Measurements from ENCODE around the gene DRC1. TPM values are rescaled to one million over a fixed set of nuclear protein-coding genes. Genes with fewer than 3 reads are reported as not detected.
"Not testable (repeated sequence)": the region's sequence is repeated elsewhere in the genome, so short reads cannot be mapped to it uniquely, and the experiment has no call there.

Gene DRC1
- total RNA-seq, 6 experiments from 2014 or later = not detected

GRCh38 chr2:26366957-26367356 lies 34.8 kb upstream of the DRC1 start:
- no peak for DNase-seq
- H3K27ac Mint-ChIP-seq = no peak overlapping the region

GRCh38 chr2:26369664-26370063 lies 32.1 kb upstream of the DRC1 start:
- H3K4me3 Mint-ChIP-seq; H3K27me3 Mint-ChIP-seq (ENCODE audit: insufficient read depth); H3K27ac Mint-ChIP-seq; H3K4me1 Mint-ChIP-seq (ENCODE audit: low read depth); H3K9me3 Mint-ChIP-seq; DNase-seq: not testable (repeated sequence)
- H3K36me3 Mint-ChIP-seq (ENCODE audit: low read depth) = peaks cover 23% of the 10 kb centered on the region

More at GRCh38 chr2:26366957-26367356, 34.8 kb upstream of the DRC1 start:
- no peaks in the 10 kb centered on the region for H3K9me3 Mint-ChIP-seq
- H3K4me1 Mint-ChIP-seq (ENCODE audit: low read depth) = peaks cover 15% of the 10 kb centered on the region
- TF ChIP-seq, protein P1, sequence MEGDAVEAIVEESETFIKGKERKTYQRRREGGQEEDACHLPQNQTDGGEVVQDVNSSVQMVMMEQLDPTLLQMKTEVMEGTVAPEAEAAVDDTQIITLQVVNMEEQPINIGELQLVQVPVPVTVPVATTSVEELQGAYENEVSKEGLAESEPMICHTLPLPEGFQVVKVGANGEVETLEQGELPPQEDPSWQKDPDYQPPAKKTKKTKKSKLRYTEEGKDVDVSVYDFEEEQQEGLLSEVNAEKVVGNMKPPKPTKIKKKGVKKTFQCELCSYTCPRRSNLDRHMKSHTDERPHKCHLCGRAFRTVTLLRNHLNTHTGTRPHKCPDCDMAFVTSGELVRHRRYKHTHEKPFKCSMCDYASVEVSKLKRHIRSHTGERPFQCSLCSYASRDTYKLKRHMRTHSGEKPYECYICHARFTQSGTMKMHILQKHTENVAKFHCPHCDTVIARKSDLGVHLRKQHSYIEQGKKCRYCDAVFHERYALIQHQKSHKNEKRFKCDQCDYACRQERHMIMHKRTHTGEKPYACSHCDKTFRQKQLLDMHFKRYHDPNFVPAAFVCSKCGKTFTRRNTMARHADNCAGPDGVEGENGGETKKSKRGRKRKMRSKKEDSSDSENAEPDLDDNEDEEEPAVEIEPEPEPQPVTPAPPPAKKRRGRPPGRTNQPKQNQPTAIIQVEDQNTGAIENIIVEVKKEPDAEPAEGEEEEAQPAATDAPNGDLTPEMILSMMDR (IDR thresholded peaks at IDR 0.05) = no peak
- H3K4me3 Mint-ChIP-seq = no peak overlapping the region
- H3K36me3 Mint-ChIP-seq (ENCODE audit: low read depth) = peaks cover 16% of the 10 kb centered on the region; the same call in 1 of the 2 replicates
- H3K27me3 Mint-ChIP-seq (ENCODE audit: insufficient read depth) = no peaks in the 10 kb centered on the region

DNA sequence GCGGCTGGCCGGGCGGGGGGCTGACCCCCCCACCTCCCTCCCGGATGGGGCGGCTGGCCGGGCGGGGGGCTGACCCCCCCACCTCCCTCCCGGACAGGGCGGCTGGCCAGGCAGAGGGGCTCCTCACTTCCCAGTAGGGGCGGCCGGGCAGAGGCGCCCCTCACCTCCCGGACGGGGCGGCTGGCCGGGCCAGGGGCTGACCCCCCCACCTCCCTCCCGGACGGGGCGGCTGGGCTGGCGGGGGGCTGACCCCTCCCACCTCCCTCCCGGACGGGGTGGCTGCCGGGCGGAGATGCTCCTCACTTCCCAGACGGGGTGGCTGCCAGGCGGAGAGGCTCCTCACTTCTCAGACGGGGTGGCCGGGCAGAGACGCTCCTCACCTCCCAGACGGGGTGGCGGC lies 30.8 kb upstream of the DRC1 start:
- not testable (repeated sequence) for H3K27ac Mint-ChIP-seq, H3K9me3 Mint-ChIP-seq

GRCh38 chr2:26376799-26377198 lies 24.9 kb upstream of the DRC1 start:
- Mint-ChIP-seq H3K36me3 (ENCODE audit: low read depth) (peaks cover 29% of the 10 kb centered on the region), H3K9me3 (no peaks in the 10 kb centered on the region), H3K4me1 (ENCODE audit: low read depth) (0 out of 2 replicates have a peak, but pooled peaks cover 5% of the 10 kb centered on the region), H3K4me3 (no peak overlapping the region), H3K27me3 (ENCODE audit: insufficient read depth) (no peaks in the 10 kb centered on the region), H3K27ac (no peak overlapping the region)
- TF ChIP-seq, protein P1 (IDR thresholded peaks at IDR 0.05) = no peak
- no peak for DNase-seq

More for the DNA sequence above, 30.8 kb upstream of the DRC1 start:
- not testable (repeated sequence) for H3K27me3 Mint-ChIP-seq (ENCODE audit: insufficient read depth); H3K4me1 Mint-ChIP-seq (ENCODE audit: low read depth); DNase-seq; H3K4me3 Mint-ChIP-seq
- H3K36me3 Mint-ChIP-seq (ENCODE audit: low read depth) = peaks cover 24% of the 10 kb centered on the region

DNA sequence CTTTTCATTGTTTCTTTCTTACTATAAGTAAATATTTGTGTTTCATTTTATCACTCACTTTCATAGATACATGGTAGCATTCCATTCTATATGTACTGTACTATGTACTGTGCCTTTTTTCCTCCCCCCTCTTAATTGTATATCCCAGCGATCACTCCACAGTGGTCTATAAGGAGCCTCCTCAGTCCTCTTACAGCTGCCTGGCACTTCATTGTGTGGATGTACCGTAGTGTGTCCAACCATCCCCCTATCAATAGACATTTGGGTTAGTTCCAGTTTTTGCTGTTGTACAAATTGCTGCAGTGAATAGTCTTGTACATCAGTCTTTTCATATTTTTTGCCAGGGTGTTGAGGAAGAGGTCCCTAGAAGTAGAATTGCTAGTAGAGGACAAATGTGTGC lies 21.4 kb upstream of the DRC1 start:
- no peak for DNase-seq
- Mint-ChIP-seq H3K4me1 (ENCODE audit: low read depth) (peaks cover 6% of the 10 kb centered on the region; the same call in 1 of the 2 replicates), H3K9me3 (no peaks in the 10 kb centered on the region), H3K36me3 (ENCODE audit: low read depth) (peaks cover 29% of the 10 kb centered on the region), H3K4me3 (no peak overlapping the region), H3K27me3 (ENCODE audit: insufficient read depth) (no peaks in the 10 kb centered on the region; the same call in 1 of the 2 replicates), H3K27ac (no peak overlapping the region)
- TF ChIP-seq, protein P1 (IDR thresholded peaks at IDR 0.05) = no peak

- Mint-ChIP-seq H3K36me3 (ENCODE audit: low read depth) (peaks cover 28% of the 10 kb centered on the region), H3K27ac (no peak overlapping the region), H3K27me3 (ENCODE audit: insufficient read depth) (no peaks in the 10 kb centered on the region; the same call in 1 of the 2 replicates), H3K9me3 (no peaks in the 10 kb centered on the region), H3K4me3 (no peak overlapping the region), H3K4me1 (ENCODE audit: low read depth) (peaks cover 6% of the 10 kb centered on the region; the same call in 1 of the 2 replicates)
- no peak for DNase-seq
- TF ChIP-seq, protein P1 (IDR thresholded peaks at IDR 0.05) = no peak
These were observed 19.2 kb upstream of the DRC1 start for GRCh38 chr2:26382564-26382963.

- peaks cover 6% of the 10 kb centered on the region; the same call in 1 of the 2 replicates for H3K4me1 Mint-ChIP-seq (ENCODE audit: low read depth)
- peak overlapping the region; percentile 30; the same call in 1 of the 2 replicates for H3K27ac Mint-ChIP-seq
- no peak for DNase-seq
- H3K9me3 Mint-ChIP-seq = no peaks in the 10 kb centered on the region
- H3K4me3 Mint-ChIP-seq = no peak overlapping the region
- no peaks in the 10 kb centered on the region; the same call in 1 of the 2 replicates for H3K27me3 Mint-ChIP-seq (ENCODE audit: insufficient read depth)
- TF ChIP-seq, protein P1 (IDR thresholded peaks at IDR 0.05) = no peak
- peaks cover 19% of the 10 kb centered on the region for H3K36me3 Mint-ChIP-seq (ENCODE audit: low read depth)
These were observed 17.5 kb upstream of the DRC1 start for GRCh38 chr2:26384183-26384582.
